Daoy (cell line): ENCODE data around the gene G2E3. TPM values are rescaled to one million over a fixed set of nuclear protein-coding genes. Genes with fewer than 3 reads are reported as not detected.
A peak's percentile ranks its signal among the peaks of the same experiment; 100 is the strongest.
"Not testable (repeated sequence)": the region's sequence is repeated elsewhere in the genome, so short reads cannot be mapped to it uniquely, and the experiment has no call there.

Experiments
- DNase-seq: peaks from one replicate; pipeline ENCODE4 v3.0.0-alpha.2; 2015; ENCODE audit warnings: low read depth
- total RNA-seq: library from RNA; depleted of rRNA; stranded (reverse); fragments of >200 nt; shearing (Covaris generic); gene quantifications from 2 replicates; pipeline ENCODE4 v1.2.3, GENCODE V29; 2014

Gene G2E3
- total RNA-seq, 1 experiment from 2014 or later: 51.5 TPM

DNA sequence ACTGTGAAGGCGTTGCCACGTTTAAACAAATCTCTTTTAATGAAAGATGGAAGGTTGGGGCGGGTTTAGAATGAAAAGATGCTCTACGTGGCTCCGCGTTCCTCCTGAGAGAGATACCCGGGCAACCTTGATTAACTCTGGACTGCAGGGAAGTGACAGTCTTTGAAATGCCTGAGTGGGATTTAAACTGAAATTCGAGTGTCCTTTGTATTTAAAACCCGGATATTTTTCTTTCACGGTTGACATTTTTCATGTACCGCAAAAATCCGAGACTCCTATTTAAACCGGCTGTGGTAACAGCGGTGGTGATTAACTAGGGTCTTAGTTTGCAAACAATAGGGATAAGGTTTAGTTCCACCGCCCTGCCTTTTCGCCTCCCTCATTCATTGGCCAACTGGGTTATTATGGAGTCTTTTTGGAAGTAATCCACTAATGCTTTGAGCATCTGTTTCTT is 707 bp downstream of the G2E3 start:
- DNase-seq: peak; percentile 70

- DNase-seq: no peak
Observed at GRCh38 chr14:30560581-30560980, 1.6 kb downstream of the G2E3 start.

DNA sequence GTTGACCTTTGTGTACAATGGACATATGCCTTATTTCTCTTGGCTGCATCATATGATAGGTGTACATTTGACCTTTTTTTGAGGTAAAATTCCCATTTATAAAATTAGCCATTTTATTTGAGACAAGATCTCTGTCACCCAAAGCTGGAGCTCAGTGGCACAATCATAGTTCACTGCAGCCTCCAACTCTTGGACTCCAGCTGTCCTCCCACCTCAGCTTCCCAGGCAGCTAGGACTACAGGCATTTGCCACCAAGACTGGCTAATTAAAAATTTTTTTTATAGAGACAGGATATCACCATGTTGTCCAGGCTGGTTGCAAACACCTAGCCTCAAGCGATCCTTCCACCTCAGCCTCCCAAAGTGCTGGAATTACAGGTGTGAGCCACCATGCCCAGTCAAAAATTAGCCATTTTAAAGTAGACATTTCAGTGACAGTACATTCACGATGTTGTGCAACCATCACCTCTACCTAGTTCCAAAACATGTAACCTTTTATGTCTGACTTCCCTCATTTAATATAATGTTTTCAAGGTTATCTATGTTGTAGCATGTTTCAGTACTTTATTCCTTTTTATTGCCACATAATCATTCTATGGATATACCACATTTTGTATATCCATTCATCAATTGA is 5.4 kb downstream of the G2E3 start:
- DNase-seq: no peak

DNA sequence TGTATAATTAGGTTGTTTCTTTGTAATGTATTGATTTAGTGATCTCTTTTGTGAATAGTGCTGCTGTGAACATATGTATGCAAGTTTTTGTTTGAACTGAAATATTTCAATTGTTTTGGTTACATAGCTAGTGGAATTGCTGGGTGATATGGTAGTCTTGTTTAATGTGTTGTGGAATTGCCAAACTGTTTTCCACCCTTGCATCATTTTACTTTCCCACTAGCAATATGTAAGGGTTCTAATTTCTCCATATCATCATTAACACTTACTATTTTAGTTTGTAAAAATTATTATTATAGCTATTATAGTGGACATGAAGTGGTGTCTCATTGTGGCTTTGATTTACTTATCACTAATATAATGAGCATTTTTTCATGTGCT is 5.9 kb downstream of the G2E3 start:
- no peak for DNase-seq

DNA sequence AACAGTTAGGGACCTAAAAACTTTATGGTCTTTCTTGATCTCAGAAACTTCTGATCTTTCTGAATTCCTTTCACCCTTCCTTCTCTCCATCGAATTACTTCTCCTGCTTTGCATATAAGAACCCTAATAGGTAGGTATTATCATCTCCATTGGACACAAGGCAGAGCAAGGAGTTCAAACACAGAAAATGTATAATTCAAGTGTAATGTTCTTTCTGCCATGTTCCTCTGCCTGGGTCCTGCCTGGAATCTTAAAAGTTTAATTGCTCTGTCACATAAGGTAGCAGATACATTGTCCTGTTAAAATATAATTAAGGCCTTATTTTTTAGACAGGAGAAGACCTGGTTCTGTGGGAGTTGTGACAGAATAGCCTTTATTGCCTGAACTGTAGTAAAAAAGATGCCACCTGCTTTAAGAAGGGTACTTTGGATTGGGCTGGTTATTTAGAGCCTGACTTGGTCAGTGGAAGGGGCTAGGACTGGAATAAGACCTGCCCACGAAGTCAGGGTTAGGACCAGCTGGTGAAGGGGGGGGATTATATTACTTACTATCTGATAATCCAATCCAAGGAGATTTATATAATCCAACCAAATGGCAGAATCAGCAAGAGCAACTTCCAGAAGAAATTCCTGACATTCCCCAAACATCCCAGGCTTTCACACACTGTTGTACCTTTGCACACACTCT is 10.4 kb downstream of the G2E3 start:
- DNase-seq: no peak

DNA sequence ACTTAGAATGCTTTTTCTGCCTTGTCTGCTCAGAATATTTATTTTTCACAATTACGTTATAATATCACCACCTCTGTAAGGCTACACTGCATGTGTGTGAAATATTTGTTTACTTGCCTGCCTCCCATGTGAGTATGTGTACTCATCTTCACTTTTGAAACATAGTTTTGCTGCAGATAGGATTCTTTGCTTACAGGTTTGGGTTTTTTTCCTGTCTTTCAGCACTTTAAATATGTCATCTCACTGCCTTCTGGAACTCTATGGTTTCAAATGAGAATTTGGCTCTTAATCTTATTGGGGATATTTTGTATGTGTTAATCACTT is 10.9 kb downstream of the G2E3 start:
- DNase-seq: no peak

DNA sequence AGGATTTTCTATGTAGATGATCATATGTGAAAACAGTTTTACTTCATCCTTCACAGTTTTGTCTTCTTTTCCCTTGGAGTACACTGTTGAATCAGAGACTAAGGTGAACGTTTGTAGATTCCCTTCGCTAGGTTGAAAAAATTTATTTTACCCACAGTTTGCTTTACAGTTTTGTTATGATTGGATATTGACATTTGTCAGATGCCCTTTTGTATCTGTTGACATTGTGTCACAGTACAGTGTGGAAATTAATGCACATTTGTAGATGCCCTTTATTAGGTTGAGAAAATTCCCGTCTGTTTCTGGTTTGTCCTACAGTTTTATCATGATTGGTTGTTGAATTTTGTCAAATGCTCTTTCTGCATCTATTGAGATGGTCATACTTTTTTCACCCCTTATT is 13.3 kb downstream of the G2E3 start:
- no peak for DNase-seq

DNA sequence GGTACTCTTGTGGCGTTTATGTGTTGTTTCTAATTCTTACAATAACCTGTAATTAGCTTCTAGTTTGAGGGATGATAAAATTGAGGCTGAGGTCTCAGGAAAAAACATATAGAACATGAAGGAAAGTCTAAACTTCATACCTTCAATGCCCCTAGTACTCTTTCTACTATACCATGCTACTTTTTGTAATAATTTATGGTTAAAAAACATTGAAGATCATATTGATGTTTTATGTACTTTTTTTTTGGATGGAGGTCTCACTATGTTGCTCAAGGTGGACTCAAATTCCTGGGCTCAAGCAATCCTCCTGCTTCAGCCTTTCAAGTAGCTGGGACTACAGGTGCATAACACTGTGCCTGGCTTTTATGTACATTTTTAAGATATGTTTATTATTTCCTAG is 13.8 kb downstream of the G2E3 start:
- no peak for DNase-seq

- peak; percentile 23 for DNase-seq
Observed at GRCh38 chr14:30573226-30573814, 14.4 kb downstream of the G2E3 start.

GRCh38 chr14:30573966-30574365 is 15.0 kb downstream of the G2E3 start:
- no peak for DNase-seq

- DNase-seq: not testable (repeated sequence)
Observed at GRCh38 chr14:30574777-30575176, 15.8 kb downstream of the G2E3 start.

DNA sequence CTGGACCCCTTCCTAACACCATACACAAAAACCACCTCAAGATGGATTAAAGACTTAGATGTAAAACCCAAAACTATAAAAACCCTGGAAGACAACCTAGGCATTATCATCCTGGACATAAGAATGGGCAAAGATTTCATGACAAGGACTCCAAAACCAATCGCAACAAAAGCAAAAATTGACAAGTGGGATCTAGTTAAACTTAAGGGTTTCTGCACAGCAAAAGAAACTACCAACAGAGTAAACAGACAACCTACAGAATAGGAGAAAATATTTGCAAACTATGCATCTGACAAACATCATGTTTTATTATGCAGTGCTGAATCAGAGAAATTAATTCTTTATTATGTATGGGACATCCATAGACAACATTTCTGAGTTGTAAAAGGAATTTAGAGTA is 17.4 kb downstream of the G2E3 start:
- not testable (repeated sequence) for DNase-seq

- DNase-seq: no peak
Observed at GRCh38 chr14:30580616-30581282, 21.8 kb downstream of the G2E3 start.

DNA sequence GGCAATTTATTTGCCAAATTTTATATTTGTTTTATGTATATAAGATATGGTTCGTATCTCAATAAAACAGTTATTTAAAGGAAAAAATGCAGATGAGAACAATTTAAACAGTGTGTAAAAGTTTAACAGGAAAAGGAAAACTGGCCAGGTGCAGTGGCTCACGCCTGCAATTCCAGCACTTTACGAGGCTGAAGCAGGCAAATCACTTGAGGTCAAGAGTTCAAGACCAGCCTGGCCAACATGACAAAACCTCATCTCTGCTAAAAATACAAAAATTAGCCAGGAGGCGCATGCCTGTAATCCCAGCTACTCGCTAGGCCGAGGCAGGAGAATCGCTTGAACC is 22.3 kb downstream of the G2E3 start:
- DNase-seq: no peak

DNA sequence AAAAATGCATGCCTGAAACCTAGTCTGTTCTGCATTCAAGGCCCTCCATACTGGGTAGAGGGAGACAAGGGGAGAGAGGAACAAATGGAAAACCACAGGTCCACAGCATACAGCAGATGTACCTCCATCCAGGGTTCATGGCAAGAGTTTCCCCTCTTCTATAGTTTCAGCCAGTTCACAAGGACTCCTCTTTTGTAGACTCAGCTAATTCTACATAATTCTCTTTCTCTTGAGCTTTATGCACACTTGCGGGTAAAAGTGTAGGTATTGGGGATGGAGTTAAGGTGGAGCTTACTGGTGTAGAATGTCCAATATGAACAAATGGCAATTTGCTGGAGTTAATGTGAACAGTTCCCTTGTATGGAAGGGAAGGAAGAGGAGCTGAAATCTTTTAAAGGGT is 23.4 kb downstream of the G2E3 start:
- no peak for DNase-seq

DNA sequence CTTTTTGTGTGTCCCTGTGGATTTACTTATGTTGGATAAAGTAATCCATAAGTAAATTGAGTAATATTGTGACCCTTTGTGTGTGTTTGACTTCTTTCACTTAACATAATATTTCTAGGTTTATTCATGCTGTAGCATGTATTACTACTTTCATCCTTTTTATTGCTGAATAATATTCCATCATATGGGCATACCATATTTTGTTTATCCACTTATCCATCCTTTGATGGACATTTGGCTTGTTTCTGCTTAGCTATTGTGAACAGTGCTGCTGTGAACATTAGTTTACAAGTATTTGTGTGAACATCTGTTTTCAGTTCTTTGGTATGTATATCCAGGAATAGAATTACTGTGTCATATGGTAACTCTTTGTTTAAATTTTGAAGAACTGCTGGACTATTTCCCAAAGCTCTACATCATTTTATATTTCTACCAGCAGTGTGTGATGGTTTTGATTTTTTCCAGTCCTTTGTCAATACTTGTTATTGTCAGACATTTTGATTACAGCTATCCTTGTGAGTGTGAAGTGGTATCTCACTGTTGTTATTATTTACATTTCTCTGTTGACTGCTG is 25.2 kb downstream of the G2E3 start:
- no peak for DNase-seq

DNA sequence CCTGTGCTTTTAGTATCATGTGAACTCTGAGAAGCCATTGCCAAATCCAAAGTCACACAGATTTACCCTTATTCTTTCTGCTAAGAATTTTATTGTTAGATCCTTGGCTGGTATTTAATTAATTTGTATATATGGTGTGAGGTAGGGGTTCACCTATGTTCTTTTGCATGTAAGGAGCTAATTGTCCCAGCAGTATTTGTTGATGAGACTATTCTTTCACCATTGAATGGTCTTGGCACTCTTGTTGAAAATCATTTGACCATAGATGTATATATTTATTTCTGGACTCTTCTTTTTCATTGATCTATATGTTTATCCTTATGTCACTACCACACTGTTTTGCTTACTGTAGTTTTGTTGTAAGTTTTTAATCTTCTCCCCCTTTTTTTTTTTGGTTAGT is 26.2 kb downstream of the G2E3 start:
- DNase-seq: no peak

DNA sequence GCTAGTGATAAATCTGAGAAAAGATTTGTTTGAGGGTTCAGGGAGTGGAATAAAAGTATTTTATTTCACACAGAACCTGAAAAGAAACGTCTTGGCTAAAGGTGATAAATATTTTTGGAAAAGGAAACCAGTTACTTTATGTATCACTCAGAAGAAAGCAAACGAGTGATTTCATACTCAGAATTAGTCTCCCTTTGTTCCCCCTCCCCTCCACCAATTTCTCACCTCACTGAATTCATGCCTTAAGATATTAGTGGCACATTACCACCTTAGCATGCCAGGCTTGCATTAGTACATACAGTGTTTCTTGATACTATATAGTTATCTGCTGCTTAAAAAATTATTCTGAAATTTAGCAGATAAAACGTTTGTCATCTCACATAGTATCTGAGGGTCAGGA is 28.2 kb downstream of the G2E3 start:
- no peak for DNase-seq

GRCh38 chr14:30588873-30589272 is 29.9 kb downstream of the G2E3 start:
- no peak for DNase-seq

GRCh38 chr14:30596935-30597334 is 38.0 kb downstream of the G2E3 start:
- no peak for DNase-seq

GRCh38 chr14:30597504-30597903 is 38.5 kb downstream of the G2E3 start:
- no peak for DNase-seq
